OCI-LY7 (cell line): Measurements from ENCODE around the gene SGK1. TPM values are rescaled to one million over a fixed set of nuclear protein-coding genes. Genes with fewer than 3 reads are reported as not detected.

Experiments
- BruUV-seq: library from RNA; stranded (reverse); fragments of 400-500 nt; replicated peaks from 2 replicates; lab custom pipeline; 2021; lab: Mats Ljungman, UMichigan
- CTCF ChIA-PET: fragments of 300-600 bp; sonication (Branson Sonifier 250); formaldehyde crosslinking; loops from one replicate; lab custom pipeline; 2022; ENCODE audit warnings: antibody characterized with exemption; ENCODE audit not compliant: unreplicated experiment; lab: Charles Lee
- POLR2A ChIA-PET: fragments of 300-600 bp; sonication (Branson Sonifier 250); formaldehyde crosslinking; loops from one replicate; lab custom pipeline; 2022; ENCODE audit warnings: antibody characterized with exemption; lab: Charles Lee
- DNase-seq: peaks from one replicate; pipeline ENCODE4 v3.0.0-alpha.2; 2015; ENCODE audit warnings: low spot score
- H2AFZ ChIP-seq: fragments of 200-600 bp; sonication (generic), shearing (Covaris generic); 2 replicates; pipeline ENCODE4 v1.6.1; 2014; ENCODE audit warnings: mild to moderate bottlenecking, antibody characterized with exemption, low read length, moderate library complexity
- H3K27ac ChIP-seq: fragments of 200-600 bp; sonication (generic); 2 replicates; pipeline ENCODE4 v1.5.1; 2014; ENCODE audit warnings: mixed run types, low read depth, mild to moderate bottlenecking, moderate library complexity, low read length, inconsistent platforms; ENCODE audit not compliant: poor library complexity, severe bottlenecking
- H3K36me3 ChIP-seq: fragments of 200-600 bp; sonication (generic); 2 replicates; pipeline ENCODE4 v1.6.1; 2014; ENCODE audit warnings: mild to moderate bottlenecking, antibody characterized with exemption, low read length, moderate library complexity, mixed read lengths; ENCODE audit not compliant: insufficient read depth
- H3K4me1 ChIP-seq: fragments of 200-600 bp; sonication (generic); 2 replicates; pipeline ENCODE4 v1.5.1; 2014; ENCODE audit warnings: mild to moderate bottlenecking, low read length; ENCODE audit not compliant: insufficient read depth, poor library complexity, severe bottlenecking
- H3K4me2 ChIP-seq: fragments of 200-600 bp; sonication (generic); 2 replicates; pipeline ENCODE4 v1.6.1; 2014; ENCODE audit warnings: mild to moderate bottlenecking, low read length
- H3K4me3 ChIP-seq: fragments of 200-600 bp; sonication (generic); 2 replicates; pipeline ENCODE4 v1.5.1; 2014; ENCODE audit warnings: mild to moderate bottlenecking, low read depth, low read length; ENCODE audit not compliant: poor library complexity, severe bottlenecking
- H3K79me2 ChIP-seq: fragments of 200-600 bp; sonication (generic); 2 replicates; pipeline ENCODE4 v1.6.1; 2016; ENCODE audit warnings: low read depth, mild to moderate bottlenecking, low read length, moderate library complexity, mixed read lengths; ENCODE audit not compliant: insufficient read depth
- H3K9me2 ChIP-seq: fragments of 200-600 bp; sonication (generic); 2 replicates; pipeline ENCODE4 v1.6.1; 2016; ENCODE audit warnings: mild to moderate bottlenecking, low read length, mixed read lengths; ENCODE audit not compliant: insufficient read depth
- H3K9me3 ChIP-seq: fragments of 200-600 bp; sonication (generic); 2 replicates; pipeline ENCODE4 v1.6.1; 2014; ENCODE audit warnings: mild to moderate bottlenecking, mixed run types, low read length, mixed read lengths
- H4K20me1 ChIP-seq: fragments of 200-600 bp; sonication (generic); 2 replicates; pipeline ENCODE4 v1.6.1; 2014; ENCODE audit warnings: mild to moderate bottlenecking, antibody characterized with exemption, low read length, moderate library complexity, mixed read lengths; ENCODE audit not compliant: insufficient read depth
- CTCF ChIP-seq: fragments of 200-600 bp; sonication (generic); conservative IDR thresholded peaks from 2 replicates; pipeline ENCODE4 v1.5.1; 2014; ENCODE audit warnings: mild to moderate bottlenecking, antibody characterized with exemption, low read length, moderate library complexity, mixed read lengths
- EZH2phosphoT487 ChIP-seq: fragments of 200-600 bp; sonication (generic); IDR thresholded peaks from 2 replicates; pipeline ENCODE4 v1.6.1; 2018; ENCODE audit warnings: low read depth, borderline replicate concordance, mild to moderate bottlenecking, mixed run types, antibody characterized with exemption, low read length, moderate library complexity, mixed read lengths
- intact Hi-C: fragments of 100-400 bp; cut with micrococcal nuclease; formaldehyde crosslinking; loops from one replicate; pipeline ENCODE4 v1.10.0; 2022; ENCODE audit not compliant: unreplicated experiment
- total RNA-seq, 2 experiments: library from RNA; depleted of rRNA in 1 of 2; stranded (reverse); fragments of >200 nt in 1 of 2; shearing (Covaris generic) in 1 of 2; gene quantifications; 2 replicates each; pipeline ENCODE4 v1.2.3, GENCODE V29; 2014 to 2022

The SGK1 gene
- total RNA-seq, 2 experiments from 2014 or later, result 5.2 to 27.6 TPM

GRCh38 chr6:134253681-134254080, 64.2 kb downstream of the SGK1 start:
- Histone ChIP-seq H3K4me1 (peaks cover 19% of the 10 kb centered on the region), H3K9me3 (no peaks in the 10 kb centered on the region), H3K4me3 (no peak overlapping the region), H3K9me2 (no peaks in the 10 kb centered on the region), H3K36me3 (no peaks in the 10 kb centered on the region), H4K20me1 (no peaks in the 10 kb centered on the region), H3K27ac (no peak overlapping the region), H3K4me2 (no peak overlapping the region), H2AFZ (no peak overlapping the region), H3K79me2 (no peaks in the 10 kb centered on the region)
- TF ChIP-seq EZH2phosphoT487 (no peak), CTCF (no peak)
- ChIA-PET CTCF (interaction anchor here (1.1 kb wide), 1 partner anchor 14 kb away, joined by 3 read pairs; no protein-coding TSS in a partner anchor), POLR2A (interaction anchor here (0.6 to 2.2 kb wide), 3 partner anchors 9 to 26 kb away, joined by 4 to 8 read pairs (median 4); no protein-coding TSS in a partner anchor)
- BruUV-seq, result no TSS peak
- DNase-seq, result no peak
- intact Hi-C loops, result no loop called here

GRCh38 chr6:134251320-134251719, 66.6 kb downstream of the SGK1 start:
- Histone ChIP-seq H3K27ac (no peak overlapping the region), H3K4me3 (no peak overlapping the region), H3K4me1 (peaks cover 43% of the 10 kb centered on the region), H3K9me2 (no peaks in the 10 kb centered on the region), H3K9me3 (no peaks in the 10 kb centered on the region), H3K36me3 (no peaks in the 10 kb centered on the region), H4K20me1 (no peaks in the 10 kb centered on the region), H2AFZ (no peak overlapping the region), H3K79me2 (no peaks in the 10 kb centered on the region), H3K4me2 (no peak overlapping the region)
- intact Hi-C loops, result no loop called here
- POLR2A ChIA-PET, result interaction anchor here (0.6 kb wide), 1 partner anchor 444 kb away, joined by 3 read pairs; no protein-coding TSS in a partner anchor
- BruUV-seq, result no TSS peak
- CTCF ChIA-PET, result no interaction called here
- no peak for DNase-seq
- no peak for TF ChIP-seq CTCF
- TF ChIP-seq EZH2phosphoT487, result no peak

GRCh38 chr6:134250776-134251175, 67.1 kb downstream of the SGK1 start:
- BruUV-seq, result no TSS peak
- H3K79me2 ChIP-seq, result no peaks in the 10 kb centered on the region
- ChIA-PET POLR2A (no interaction called here), CTCF (no interaction called here)
- no peak for TF ChIP-seq CTCF
- TF ChIP-seq EZH2phosphoT487, result no peak
- no peak overlapping the region for H3K27ac ChIP-seq
- H3K9me2 ChIP-seq, result no peaks in the 10 kb centered on the region
- no peak for DNase-seq
- no peaks in the 10 kb centered on the region for H3K36me3 ChIP-seq
- H3K4me1 ChIP-seq, result peaks cover 48% of the 10 kb centered on the region
- intact Hi-C loops, result no loop called here
- no peak overlapping the region for H3K4me3 ChIP-seq
- no peaks in the 10 kb centered on the region for H3K9me3 ChIP-seq
- no peak overlapping the region for H3K4me2 ChIP-seq
- no peaks in the 10 kb centered on the region for H4K20me1 ChIP-seq
- no peak overlapping the region; the same call in 1 of the 2 replicates for H2AFZ ChIP-seq
